ENCODE results near the gene DAB2IP.

DNA sequence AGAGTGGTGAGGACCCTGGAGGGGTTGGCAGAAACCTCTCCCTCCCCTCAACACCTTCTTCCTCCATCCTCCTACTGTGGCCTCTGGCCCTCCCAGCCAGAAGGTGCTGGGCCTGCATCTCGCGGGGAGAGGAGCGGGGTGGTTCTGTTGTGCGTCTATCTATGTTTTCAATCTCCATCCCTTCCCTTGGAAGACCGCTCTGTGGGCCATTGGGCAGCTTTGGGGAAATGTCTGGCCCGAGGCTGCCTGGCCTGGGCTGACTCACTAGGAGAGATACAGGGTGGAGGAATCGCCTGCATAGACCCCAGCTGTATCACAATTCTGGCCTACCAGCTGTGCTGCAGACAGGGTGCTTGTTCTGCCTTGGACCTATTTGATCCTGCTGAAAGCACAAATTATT, 48.4 kb upstream of the DAB2IP start:
- TF ChIP-seq, protein P1, sequence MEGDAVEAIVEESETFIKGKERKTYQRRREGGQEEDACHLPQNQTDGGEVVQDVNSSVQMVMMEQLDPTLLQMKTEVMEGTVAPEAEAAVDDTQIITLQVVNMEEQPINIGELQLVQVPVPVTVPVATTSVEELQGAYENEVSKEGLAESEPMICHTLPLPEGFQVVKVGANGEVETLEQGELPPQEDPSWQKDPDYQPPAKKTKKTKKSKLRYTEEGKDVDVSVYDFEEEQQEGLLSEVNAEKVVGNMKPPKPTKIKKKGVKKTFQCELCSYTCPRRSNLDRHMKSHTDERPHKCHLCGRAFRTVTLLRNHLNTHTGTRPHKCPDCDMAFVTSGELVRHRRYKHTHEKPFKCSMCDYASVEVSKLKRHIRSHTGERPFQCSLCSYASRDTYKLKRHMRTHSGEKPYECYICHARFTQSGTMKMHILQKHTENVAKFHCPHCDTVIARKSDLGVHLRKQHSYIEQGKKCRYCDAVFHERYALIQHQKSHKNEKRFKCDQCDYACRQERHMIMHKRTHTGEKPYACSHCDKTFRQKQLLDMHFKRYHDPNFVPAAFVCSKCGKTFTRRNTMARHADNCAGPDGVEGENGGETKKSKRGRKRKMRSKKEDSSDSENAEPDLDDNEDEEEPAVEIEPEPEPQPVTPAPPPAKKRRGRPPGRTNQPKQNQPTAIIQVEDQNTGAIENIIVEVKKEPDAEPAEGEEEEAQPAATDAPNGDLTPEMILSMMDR (conservative IDR thresholded peaks at IDR 0.05; ENCODE audit: low read length), result no peak
- TF ChIP-seq EZH2phosphoT487 (IDR thresholded peaks at IDR 0.05; ENCODE audit: borderline replicate concordance), result no peak
